ENCODE measurements around the gene CCDC86.

CCDC86 gene

GRCh38 chr11:60831143-60831500 lies 10.8 kb upstream of the CCDC86 start:
- no peak for DNase-seq (ENCODE audit: low read depth)

DNA sequence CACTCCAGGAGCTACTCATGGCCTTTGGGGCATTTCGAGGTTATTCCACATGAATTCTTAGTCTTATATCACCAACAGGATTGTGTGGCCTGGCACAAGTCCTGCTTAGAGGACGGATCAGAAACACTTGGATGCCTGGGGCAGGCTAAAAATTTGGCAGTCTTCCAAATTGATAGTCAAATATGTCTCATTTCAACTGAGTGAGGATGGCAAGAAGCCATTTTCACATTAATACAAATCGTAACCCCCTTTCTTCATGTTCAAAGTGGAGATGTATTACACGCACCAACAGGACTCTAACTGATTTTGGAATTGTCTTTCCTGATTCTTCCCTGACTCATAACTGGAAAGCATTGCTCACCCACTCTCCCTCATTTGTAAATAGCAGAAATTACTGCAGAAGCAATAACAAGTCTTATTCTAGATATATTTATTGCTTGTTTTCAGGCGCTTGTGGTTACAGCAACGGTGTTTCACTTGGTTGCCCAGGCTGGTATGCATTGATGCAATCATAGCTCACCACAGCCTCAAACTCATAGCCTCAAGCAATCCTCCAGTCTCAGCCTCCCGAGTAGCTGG lies 10.3 kb upstream of the CCDC86 start:
- DNase-seq (ENCODE audit: low read depth): peak; percentile 38

DNA sequence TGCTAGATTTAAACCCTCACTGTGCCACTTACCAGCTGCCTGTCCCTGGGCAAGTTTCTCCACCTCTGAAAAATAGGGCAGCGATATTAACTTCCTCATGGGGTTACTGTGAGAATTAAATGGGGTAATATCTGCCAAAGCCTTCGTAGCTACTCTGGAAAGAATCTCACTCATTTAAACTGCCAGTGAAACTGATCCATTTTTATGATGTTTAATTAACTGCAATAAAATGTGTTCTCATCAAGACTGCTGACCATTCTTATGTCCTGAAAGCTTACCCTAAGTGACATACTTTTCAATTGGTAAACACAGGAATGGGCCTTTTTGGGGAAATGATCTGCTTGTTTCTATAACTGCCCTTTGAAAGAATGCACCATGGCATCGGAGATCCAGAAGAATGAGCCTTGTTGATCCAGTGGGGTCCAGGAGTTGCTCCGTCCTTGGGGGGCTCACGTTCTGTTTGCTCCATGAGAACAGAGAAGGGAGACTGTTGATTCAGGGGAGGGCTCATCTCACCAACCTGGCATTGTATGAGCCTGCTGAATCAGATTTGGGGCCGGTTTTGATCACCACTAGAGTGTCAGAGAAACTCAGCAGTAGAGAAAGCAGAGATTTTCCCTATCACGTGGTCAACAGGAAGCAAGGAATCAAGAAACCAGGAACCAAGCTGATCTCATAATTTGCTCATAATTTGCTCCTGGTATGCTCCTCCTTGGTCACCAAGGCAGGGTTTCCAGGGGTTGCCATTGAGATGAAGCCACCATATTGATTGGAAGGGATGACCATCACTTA lies 7.0 kb upstream of the CCDC86 start:
- DNase-seq (ENCODE audit: low read depth): no peak

GRCh38 chr11:60835534-60835846 lies 6.4 kb upstream of the CCDC86 start:
- DNase-seq (ENCODE audit: low read depth): no peak

DNA sequence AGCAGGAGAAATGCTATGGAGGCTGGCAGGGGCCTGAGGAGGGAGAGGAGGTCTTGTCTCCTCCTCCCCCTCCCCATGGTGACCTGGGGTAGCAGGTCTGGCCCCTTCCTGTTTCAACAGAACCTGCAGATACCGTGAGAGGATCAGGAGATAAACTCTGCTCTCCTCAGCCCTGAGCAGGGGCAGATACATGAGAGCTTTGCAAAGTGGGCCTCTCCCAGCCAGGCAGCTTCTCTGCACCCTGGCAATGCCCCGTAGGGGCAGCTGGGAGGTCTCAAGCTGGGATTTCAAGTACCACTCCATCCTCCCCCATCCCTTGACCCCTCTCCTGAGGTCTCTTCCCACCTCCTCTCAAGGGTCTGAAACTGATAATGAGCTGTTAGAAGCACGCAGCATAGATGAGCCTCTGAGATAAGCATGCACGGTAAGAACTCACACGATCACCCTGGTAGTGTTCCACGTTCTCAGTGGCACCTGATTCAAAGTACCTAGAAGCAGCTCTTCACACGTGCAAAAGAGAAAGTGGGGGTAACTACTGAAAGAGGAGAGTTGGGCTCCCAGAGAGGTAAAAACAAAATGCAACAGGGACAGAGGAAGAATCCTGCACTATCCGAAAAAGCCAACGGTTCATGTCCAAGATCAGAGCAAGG lies 4.9 kb upstream of the CCDC86 start:
- DNase-seq (ENCODE audit: low read depth): no peak

DNA sequence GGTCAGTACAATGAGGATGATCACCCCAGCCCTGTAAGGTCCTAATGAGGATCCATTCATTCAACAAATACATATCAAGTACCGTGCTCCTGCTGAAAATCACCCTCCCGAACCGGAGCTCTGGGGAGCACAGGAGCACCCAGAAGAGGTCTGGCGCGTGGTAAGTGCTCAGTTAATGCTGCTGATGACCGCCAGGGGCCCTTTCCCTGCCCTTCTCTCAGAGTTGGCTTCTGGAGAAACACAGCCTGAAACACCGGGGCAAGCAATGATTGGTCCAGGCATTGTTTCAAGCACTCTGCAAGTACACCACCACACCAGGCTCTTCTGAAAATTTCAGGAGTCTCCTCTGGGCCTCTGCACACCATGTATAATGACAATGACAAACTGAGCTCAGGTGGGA lies 3.8 kb upstream of the CCDC86 start:
- no peak for DNase-seq (ENCODE audit: low read depth)

GRCh38 chr11:60840470-60841430 lies 1.2 kb upstream of the CCDC86 start:
- DNase-seq (ENCODE audit: low read depth): peak; percentile 81

GRCh38 chr11:60842668-60843600 lies 1.0 kb downstream of the CCDC86 start:
- no peak for DNase-seq (ENCODE audit: low read depth)

DNA sequence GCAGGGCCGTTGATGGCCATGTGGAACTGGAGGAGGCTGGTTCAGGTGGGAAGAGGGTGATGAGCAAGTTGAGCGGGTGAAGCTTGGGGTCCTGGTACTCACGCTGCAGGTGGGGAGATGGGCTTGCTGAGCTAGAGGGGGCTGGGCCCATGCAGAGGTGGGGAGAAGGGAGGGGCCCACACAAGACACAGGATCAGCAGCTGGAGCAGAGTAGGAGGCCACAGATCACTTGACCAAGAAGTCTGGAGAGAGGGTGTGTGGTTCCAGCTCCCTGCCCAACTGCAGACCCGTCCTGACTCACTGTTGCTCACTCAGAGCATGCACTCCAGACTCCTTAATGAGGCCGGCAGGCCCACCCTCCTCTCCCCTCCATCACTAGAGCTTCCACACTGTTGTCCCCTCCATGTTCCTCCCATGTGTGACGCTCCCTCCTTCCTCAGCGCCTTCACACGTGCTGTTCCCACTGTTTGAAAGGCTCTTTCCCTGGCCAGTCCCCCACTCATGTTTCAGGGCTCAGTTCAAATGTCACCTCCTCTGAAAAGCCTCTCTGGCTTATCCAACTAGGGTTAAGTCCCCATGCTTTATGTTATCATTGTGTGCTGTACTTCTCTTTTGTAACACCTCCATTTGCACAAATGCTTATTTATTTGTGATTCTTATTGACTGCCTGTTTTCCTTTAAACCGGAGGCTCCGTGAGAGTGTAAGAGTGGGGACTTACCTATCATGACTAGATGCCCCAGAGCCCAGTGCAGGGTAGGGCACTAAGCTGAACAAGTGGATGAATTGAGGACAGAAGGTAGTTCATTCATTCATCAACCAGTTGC lies 2.3 kb downstream of the CCDC86 start:
- no peak for DNase-seq (ENCODE audit: low read depth)

DNA sequence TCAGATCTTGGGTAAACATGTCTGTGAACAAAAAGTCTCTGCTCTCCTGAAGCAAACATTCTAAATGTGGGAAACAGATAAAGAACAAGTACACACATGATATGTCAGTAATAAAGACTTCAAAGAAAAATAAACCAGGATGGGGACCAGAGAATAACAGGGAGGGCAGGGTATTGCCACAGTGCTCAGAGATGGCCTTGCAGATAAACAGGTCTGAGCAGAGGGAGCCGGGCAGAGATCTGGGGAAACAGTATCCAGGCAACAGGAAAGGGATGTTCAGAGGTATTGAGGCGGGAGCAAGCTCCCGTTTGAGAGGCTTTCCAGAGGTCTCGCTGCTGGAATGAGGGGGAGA lies 2.9 kb downstream of the CCDC86 start:
- DNase-seq (ENCODE audit: low read depth): no peak

DNA sequence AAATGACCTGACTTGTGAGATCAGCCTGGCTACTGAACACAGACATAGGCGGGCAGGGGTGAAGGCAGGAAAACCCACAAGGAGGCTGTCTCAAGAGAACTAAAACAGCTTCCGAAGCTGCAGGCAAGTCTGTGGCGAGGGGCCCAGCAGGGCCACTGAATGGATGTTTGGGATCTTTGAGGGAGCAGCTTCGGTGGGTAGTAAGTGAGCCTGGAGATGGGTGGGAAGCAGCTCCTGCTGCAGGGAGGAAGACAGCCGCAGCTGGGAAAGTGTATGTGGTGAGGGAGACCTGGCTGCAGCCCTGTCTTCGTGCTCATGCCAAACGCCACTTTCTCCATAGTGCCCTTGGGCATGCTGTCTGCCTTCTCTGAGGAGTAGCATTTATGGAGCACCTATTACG lies 3.4 kb downstream of the CCDC86 start:
- no peak for DNase-seq (ENCODE audit: low read depth)

- no peak for DNase-seq (ENCODE audit: low read depth)
Measured at GRCh38 chr11:60847281-60847680, 5.4 kb downstream of the CCDC86 start.

GRCh38 chr11:60847896-60848295 lies 6.0 kb downstream of the CCDC86 start:
- DNase-seq (ENCODE audit: low read depth): no peak

DNA sequence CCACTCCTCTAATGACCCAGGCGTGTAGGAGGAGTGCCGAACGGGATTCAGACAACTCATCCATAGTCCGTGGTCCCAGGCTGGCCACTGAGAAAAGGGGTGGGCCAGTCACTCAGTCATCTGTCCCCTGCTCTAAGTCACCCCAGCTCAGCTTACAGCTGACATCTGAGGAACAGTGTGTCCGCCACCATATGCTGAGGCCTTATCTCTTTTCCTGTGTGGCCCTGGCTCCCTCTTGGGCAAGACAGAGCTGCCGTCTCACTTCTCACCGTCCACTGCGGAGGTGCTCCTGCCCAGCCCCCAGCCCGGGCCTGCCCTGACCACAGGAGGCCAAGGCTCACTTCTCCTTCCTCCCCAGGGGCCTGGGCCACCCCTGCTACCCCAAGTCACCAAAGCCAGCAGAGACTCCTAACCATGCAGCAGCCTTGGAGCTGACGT lies 6.8 kb downstream of the CCDC86 start:
- DNase-seq (ENCODE audit: low read depth): no peak

DNA sequence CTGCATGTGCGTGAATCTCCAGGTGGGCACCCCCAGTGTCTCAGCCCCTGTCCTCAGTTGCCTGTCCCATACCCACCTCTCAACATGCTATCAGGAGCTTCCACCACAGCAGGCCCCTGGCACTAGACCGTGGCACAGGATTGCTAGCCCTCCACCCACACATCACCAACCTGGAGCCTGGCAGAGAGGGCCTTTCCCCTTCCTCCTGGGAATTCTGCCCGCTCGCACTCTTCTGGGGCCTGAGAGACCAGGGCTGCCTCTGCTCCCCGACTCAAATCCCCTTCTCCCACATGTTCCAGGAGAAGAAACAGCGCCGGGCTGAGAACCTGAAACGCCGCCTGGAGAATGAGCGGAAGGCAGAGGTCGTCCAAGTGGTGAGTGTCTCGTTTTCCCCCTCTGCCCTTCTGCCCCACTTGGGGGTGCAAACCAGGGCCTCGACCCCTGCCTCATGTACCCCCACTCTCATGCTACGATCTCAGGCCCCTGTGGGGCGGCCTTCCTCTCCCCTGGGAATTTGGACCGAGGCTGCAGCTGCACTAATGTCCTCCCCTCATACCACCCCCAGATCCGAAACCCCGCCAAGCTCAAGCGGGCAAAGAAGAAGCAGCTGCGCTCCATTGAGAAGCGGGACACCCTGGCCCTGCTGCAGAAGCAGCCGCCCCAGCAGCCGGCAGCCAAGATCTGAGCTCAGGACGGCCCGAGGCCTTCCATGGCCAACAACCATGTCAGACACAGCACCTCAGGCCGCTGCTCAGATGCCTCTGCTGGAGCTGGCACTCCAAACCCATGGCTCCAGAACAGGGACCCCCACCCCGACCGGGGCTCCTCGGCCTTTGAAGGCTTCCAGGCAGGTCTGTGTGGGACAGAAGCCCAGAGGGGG lies 8.0 kb downstream of the CCDC86 start:
- no peak for DNase-seq (ENCODE audit: low read depth)

GRCh38 chr11:60851327-60852104 lies 9.6 kb downstream of the CCDC86 start:
- DNase-seq (ENCODE audit: low read depth): no peak

- DNase-seq (ENCODE audit: low read depth): no peak
Measured at GRCh38 chr11:60852117-60852981, 10.4 kb downstream of the CCDC86 start.
